Activated CD8-positive, alpha-beta memory T cell treated with anti-CD3 and anti-CD28 coated beads for 4 hours (primary cell): ENCODE measurements around the gene SPTLC3.

Experiments used
- DNase-seq, 2 donors: peaks; one replicate each; pipeline ENCODE4 v3.0.0-alpha.2; 2020; ENCODE audit warnings: low read depth in 2 of 2

SPTLC3 gene

DNA sequence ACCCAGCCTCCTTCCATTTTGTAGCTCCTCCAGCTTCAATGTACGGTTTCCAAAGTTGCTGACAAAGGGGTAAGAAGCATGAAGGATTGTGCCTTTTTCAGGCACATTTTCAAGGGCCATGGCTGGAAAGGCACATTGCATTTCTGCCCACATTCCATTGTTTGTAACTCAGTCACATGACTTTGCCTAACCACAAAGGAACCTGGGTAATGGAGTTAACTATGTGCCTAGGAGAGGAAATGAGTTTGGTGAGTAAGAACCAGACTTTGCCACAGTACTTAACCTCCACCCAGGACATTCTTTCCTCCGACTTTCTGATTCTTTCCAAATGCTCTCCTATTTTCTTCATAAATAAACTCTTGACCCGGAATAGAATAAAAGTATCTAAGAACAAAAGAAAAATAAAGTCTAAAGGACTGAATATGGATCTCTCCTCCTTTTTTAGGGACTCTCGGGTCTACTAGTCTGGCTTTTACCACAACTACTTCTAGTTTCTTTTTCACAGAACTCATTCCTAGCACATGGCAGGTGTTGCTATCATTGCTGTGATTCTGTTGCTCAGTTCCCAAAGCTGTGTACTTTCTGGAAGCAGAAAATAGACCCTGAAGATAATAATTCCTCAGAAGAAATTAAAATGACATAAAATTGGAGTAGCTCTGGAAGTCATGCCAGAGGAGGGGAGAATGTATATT is 130.8 kb downstream of the SPTLC3 start:
- no peak for DNase-seq

DNA sequence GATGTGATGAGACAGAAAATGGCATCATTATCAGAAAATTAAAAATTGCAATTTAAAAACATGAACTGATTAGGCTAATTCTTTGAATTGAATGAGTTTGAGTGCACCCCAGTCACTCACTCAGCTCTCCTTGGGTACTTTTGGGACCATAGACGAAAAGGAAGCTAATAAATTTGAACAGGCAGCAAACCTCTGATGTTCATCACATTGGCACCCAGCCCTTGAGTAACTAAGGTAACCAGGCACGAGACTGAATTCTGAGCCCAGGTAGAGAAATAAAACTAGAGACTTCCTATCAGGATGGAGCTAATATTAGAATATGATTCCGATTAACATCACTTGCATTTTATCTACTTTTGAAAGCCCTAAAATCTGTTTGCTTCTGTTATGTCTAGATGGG is 131.4 kb downstream of the SPTLC3 start:
- DNase-seq = no peak

DNA sequence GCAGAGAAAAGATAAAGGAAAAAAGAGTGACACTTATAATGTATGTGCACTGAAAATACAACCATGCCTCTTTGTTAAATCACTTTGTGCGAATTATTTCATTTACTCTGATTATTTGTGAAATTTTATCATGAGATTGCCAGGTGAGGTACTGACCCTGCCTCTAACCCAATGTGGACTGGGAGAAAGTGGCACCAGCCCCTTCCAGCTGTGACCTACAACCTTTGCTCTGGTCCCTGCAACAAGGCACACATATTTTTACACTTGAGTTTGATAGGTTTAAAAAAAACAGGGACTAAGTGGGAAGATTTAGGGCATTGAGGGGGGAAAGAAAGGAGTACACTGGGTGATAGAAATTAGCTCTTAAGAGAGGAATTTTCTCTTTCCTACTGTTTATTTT is 132.0 kb downstream of the SPTLC3 start:
- no peak for DNase-seq

DNA sequence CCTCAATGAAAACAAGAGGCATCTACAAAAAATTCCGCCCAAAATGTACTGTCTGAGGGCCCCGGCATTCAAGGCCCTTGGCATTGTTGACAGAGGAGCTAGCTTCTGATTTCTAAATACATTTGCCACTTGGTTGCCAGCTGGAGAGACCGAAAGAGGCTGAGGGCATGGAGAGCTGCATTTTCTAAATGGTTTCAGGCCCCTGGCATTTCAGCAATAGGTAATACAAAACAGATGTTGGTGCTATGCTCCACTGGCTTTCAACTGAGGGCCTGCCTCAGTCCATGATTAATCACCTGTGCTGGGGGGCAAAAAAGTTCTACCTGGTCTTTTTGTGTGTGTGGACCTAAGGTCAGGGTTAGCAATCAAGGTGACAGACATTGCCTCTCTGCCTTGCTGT is 132.8 kb downstream of the SPTLC3 start:
- DNase-seq = no peak

DNA sequence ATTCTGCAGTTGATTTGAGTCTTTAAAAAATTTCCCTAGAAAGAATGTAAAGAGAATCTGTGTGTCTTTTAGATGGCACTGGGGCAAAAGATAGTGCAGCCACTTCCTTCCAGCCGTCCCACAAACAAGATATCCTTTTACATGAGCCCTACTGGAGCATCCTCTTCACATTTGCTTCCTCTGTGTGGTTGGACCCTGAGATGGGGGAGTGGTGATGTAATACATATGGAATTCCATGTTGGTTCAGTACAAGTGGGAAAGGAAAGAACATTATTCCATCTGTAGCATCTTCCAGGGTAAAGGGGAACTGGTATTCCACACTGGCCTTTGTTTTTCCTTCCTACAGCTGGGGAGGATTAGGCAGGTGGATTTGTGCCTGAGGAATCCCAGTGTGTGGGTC is 133.4 kb downstream of the SPTLC3 start:
- DNase-seq = no peak

DNA sequence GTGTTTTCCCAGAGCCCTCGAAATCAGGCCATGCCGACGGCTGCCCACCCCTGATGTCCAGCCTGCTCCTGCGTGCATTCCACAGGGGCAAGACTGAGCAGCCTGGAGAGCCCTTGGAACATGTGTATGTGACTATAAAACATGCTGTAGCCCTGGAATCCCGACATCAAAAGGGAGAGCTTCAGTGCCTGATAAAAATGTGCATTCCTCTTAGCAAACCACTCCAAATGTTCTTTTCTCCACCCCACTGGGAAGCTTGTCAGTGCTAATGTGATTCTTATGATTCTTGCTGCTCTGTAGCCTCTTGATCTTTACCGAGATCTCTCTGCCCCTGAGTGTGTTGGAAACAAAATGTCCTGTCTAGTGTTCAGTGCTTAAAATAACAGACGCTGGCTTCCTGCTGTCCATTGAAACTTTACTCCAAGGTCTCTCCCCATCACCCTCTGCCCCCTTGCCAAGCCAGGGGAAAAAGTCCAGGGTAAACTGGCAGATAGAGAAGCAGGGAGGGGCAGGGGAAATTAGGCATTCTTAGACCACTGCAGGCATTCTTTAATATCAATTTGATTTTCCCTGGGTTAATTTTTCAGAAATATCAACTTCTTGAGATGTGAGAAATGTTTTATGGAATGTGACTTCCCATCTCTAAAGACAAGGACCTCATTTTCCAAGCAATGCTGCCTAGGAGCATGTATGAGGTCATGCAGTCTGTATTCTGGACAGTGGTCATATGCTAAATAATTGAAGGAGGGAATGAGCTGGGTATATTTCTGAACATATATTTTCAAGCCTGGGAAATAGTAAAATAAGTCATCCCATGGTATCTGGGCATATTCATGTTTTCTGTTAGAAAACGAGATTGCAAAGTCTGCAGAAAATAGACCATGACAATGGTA is 138.5 kb downstream of the SPTLC3 start:
- no peak for DNase-seq

DNA sequence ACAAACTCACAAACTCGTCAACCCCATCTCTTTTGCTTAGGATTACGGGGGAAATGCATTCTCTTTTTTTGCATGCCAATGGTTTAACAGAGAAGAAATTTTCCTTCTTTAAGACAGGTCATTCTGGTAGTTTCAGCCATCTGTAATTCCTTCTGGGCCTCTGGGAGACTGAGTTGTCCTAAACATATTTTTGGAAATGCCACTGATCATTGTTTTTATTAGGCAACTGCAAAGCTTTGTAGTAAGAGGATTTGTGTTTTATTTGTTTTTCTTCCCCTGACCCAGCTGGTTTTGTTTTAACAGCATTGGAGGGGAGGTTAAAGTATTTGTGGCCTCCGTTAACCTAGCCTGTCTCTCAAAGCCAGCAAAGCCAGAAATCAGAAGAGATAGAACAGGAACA is 139.2 kb downstream of the SPTLC3 start:
- no peak for DNase-seq

DNA sequence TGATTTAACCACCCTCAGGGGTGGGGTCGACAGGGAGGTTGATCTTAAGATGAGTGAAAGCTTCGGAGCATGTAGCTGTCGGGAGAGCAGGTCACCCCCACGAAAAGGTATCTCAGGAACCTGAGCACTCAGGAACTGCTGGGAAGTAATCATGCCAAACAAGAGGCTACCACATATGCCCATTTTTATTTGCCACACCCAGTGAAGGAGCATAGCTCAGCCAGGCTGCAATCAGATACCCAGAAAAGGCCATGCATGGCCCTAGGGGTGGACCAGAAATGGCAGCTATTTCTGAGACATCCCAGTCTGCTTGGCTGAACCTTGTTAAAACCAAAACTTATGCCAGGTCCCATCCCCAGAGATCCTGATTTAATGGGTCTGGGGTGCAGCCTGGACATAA is 139.6 kb downstream of the SPTLC3 start:
- no peak for DNase-seq

DNA sequence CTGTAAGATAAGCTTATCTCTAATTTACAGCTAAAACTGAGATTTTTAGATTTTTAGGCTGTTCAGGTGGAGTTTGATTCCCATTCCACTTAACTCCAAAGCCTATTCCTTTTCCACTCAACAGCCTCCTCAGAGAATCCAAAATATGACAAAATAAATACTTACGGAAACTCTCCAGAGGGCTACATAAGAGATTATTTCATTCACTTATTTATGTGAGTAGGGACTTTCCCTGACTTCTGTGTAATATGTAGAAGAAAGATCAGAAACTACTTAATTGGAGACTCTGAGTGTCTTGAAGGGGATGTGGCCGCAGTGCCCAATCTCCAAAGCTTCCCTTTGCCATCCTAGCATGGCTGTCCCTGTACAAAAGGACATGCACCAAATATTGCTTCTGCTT is 140.2 kb downstream of the SPTLC3 start:
- DNase-seq = no peak

DNA sequence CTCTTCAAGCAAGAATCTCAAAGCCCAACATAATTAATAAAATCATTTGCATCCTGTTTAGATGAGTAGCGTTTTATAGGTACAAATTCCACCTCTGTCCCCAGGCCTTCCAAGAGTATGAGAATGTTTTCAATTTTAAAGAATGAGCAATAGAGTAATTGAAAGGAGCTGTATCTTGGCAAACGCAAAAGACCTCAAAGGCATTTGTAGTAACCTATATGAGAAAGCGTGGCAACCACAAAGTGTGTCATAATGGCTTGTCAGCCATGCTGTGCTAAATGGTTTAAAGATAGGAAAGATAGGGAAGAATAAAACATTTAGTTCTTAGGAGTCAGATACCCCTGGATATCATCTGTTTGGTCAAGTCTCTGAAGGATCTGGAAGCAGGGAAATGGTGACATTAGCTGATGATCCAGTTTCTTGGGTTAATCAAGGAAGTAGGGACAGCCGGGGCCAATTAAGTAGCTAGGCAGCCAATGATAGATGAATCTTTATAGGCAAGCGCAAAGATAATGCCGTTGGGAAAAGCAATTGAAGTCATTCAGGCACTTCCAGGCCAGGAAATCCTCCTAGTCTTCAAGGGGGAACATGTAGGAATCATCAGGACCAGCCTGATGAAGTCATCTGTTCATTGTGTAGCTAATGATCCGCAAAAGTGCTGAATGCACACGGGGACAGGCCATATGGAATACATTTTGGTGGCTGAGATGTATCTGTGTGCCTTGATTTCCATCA is 140.8 kb downstream of the SPTLC3 start:
- DNase-seq = no peak

DNA sequence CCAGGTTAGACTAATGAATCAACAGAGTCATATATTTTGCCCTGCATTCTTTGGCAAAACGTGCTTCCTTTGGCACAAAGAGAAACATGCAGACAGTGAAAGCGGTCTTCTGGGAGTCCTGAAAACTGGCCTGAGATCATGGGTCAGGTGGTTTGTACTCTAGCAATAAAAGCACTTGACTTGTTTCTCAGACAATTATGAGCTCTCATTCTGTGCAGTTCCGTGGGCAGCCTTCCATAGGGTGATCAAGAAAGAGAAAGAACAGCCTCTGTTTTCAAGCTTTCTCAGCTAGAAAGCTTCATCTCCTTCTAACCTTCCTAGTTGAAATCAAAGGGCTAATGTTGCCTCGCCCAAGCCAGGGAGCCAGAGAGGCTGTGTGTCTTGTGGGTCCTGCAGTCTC is 149.6 kb downstream of the SPTLC3 start:
- no peak for DNase-seq

DNA sequence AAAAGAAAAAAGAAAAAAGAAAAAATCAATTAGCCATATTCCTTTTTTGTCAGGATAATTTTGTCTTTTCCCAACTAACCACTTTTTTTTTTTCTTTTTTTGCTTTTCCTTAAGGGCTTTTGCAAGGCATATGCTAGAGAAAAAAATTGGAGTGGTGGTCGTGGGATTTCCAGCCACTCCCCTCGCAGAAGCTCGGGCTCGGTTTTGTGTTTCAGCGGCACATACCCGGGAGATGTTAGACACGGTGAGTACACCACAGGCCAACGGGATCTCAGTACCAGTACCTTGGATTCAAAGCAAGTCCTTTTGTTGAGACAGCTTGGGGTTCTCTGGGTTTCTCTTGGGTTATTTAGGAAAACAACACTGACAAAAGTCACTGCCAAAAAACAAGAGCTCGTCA is 151.1 kb downstream of the SPTLC3 start:
- DNase-seq = no peak

DNA sequence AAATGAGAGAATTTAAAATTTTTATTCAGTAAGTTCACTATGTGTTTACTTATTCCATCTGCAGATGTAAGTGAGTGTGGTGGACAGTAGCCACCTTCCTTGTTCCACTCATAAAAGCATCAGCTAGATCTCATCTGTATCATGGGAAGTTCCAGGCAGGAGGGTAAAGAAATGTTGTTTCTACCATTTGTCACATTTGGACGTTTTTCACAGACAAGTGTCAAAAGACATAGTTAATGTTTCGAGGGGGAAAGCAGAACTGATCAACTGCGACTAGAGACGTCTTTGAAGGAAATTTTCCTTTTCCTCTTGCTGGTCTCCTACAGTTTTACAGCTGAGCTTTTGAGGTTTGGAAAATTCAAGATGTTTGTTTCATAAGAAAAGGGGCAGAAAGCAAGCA is 156.4 kb downstream of the SPTLC3 start:
- no peak for DNase-seq

DNA sequence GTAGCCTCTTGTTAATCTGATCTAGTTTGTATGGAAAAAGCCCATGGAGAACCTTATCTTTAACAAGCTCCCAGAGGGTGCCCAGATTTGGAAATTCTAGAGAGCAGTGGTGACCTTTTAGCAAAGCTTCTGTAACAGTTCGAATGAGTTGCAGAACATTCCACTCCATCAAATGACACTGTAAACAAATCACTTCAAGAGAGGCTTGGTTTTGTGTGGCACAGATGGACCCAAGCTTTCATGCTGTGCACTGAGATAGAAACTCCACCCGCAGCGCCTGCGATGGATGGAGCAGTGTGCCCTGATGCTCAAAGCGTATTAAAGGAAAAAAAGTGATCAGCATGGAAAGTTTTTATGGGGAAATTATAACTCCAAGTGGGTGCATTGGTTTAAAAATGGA is 157.2 kb downstream of the SPTLC3 start:
- no peak for DNase-seq

DNA sequence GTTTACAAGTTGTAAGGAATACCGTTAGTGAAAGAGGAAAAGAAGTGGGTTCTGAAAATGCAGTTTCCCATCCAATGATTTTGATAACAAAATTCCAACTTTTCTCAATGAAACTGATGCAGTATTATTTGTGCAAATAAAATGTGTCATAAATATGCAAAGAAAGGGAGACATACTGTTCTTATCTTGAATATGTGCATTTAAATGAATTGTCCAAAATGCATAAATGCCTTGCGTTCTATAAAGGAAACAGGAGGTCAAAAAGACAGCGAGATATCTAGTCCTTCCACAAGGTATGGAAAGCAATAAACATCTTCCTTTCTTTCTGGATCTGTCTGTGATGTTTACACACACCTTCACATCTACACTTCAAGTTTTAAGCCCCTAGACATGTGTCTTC is 157.7 kb downstream of the SPTLC3 start:
- DNase-seq = no peak

DNA sequence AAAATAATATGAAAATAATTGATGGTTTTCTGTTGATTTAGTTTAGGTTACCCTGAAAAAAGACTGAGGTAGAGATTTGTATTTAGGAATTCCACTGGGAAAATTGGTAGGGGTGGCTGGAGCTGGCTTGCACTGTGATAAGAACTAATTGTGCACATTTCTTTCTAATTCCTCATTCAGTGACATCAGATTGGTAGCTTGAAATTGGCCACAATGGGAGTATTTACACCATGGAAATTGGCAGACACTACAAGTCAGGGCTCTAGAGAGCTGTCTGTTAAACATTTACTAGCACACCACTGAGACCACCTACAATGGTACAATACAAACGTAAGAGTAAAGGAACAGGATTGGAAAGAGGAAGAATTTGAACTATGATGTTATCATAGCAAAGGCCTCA is 160.3 kb downstream of the SPTLC3 start:
- DNase-seq = no peak

DNA sequence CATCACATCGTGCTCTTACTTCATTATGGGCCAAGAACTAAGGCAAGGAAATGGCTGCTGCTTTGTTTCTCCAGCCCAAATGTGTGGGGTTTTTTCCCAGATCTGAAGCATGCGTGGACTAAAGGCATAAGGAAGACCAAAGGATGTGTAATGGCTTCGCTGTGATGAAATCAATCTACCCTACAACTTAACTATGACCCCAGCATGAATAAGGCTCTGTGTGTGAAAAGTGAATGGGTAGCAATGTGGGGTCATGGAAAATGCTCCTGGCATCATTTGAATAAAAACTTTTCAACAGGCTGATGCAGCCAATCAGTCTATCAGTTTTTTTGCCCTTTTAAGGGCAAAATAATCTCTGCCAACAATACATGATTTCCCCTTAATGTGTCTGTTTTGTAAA is 162.0 kb downstream of the SPTLC3 start:
- DNase-seq = no peak

DNA sequence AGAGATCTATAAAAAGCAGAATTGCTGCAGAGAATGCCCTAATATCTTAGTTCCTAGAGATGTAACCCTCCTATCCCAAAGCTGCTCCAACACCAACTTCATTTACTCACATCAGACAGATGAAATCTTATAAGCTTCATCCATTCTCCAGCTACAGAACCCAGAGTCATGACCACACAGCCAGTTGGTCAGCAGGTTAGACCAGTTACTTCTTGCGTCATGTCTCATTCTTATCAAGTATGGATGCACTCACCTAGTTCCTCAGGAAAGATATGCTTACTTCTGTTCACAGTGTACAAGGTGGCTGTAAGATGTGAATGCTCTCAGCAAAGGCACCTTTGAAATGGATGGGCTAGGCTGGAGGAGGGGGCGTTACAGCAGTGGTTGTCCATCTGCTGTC is 164.4 kb downstream of the SPTLC3 start:
- no peak for DNase-seq

DNA sequence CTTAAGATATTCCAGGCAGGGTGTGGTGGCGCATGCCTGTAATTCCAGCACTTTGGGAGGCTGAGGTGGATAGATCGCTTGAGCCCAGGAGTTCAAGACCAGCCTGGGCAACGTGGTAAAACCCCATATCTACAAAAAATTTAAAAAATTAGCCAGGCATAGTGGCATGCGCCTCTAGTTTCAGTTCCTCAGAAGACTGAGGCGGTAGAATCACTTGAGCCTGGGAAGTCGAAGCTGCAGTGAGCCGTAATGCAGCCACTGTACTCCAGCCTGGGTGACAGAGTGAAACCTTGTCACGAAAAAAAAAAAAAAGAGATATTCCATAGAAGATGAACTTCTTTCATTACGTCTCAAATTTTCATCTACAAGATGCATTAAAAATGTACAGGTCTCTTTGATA is 165.6 kb downstream of the SPTLC3 start:
- DNase-seq = no peak

DNA sequence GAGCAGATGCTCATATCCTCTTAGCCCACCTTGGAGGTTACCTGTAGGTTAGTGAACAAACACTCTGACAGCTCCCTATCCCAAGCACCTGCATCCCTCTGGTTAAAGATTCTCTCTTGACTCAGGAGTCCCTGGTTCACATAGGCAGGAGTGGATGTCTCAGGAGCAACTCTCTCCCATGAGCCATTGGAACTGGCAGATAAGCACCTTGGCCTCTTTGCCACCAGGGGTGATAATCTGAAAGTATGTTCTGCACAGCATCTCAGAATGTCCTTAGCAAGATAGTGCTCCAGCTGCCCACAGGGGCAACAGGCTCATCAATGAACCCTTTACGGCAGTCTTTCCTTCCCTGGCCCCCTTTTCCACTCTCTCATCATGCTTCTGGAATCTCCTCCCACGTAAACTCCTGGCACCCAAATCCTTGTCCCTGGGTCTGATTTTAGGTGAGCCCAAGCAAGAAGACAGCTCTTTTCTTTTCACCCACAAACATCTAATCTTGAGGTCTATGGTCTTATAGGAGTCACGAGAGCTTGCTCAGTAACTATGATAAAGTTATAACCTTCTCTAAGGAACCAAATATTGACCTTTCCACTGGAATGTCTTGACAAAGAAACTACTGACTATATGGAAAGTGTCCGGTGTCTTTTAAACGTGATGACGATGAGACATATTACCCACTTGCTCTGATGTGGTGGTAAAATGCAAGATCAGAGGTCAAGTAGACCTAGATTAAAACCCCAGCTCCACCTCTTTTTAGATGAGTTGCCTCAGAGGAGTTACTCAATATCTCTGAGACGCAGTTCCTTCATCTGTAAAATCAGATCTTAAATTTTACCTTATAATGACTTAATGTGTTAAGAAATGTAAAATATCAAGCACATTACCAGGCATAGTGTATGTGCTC is 172.5 kb downstream of the SPTLC3 start:
- no peak for DNase-seq

DNA sequence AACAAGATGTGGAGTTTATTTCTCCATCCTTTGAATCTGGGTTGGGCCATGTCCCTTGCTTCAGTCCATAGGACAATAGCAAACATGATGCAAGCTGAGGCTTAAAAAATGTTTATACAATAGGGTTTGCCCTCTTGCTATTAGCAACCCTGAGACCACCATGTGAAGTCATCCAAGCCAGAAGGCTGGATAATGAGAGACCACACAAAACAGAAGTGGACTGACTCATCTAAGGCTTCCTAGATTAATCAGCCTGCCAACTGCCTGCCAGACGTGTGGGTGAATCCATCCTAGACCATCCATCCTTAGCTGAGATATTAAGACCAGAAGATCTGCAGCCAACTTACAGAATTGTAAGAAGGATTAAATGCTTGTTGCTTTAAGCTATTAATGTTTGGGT is 174.2 kb downstream of the SPTLC3 start:
- no peak for DNase-seq
